Spleen (tissue), 7 donors: ENCODE results near the gene RBM17.

Source experiments
- POLR2AphosphoS5 ChIP-seq, 3 donors: sonication (generic); formaldehyde crosslinking; IDR thresholded peaks; one replicate each; pipeline ENCODE4 v1.5.1; 2017; ENCODE audit warnings: antibody characterized with exemption in 3 of 3
- TF ChIP-seq, protein P1 (sequence below), 11 experiments: fragments of 200-600 bp in 7 of 11; fragments of 450-650 bp in 4 of 11; sonication (generic) in 4 of 11; IDR thresholded peaks in 8 of 11; conservative IDR thresholded peaks in 3 of 11; 1 replicate in 7 of 11; 2 replicates in 4 of 11; pipeline versions ENCODE4 v1.4.0 to v1.8.0; 2016 to 2021; ENCODE audit warnings: antibody characterized with exemption in 11 of 11, inconsistent platforms in 4 of 11, mild to moderate bottlenecking in 1 of 11
- donor health status: DM: no; HTN: no; CAD: no; lungs with moderate emphysema.
- donor health status: DM: no; HTN: no; CAD: no.
- donor health status: DM: no; HTN: no; CAD: no.

GRCh38 chr10:6040205-6040604, 48.6 kb upstream of the RBM17 start:
- TF ChIP-seq, protein P1, sequence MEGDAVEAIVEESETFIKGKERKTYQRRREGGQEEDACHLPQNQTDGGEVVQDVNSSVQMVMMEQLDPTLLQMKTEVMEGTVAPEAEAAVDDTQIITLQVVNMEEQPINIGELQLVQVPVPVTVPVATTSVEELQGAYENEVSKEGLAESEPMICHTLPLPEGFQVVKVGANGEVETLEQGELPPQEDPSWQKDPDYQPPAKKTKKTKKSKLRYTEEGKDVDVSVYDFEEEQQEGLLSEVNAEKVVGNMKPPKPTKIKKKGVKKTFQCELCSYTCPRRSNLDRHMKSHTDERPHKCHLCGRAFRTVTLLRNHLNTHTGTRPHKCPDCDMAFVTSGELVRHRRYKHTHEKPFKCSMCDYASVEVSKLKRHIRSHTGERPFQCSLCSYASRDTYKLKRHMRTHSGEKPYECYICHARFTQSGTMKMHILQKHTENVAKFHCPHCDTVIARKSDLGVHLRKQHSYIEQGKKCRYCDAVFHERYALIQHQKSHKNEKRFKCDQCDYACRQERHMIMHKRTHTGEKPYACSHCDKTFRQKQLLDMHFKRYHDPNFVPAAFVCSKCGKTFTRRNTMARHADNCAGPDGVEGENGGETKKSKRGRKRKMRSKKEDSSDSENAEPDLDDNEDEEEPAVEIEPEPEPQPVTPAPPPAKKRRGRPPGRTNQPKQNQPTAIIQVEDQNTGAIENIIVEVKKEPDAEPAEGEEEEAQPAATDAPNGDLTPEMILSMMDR (IDR thresholded peaks at IDR 0.05 in 8 of 11, conservative IDR thresholded peaks at IDR 0.05 in 3 of 11) = no peak
- TF ChIP-seq POLR2AphosphoS5 (IDR thresholded peaks at IDR 0.05) = no peak
